GM19395 (cell line): ENCODE measurements around the gene CUX1.
"Not testable (repeated sequence)": the region's sequence is repeated elsewhere in the genome, so short reads cannot be mapped to it uniquely, and the experiment has no call there.

Experiments used
- ATAC-seq: cut with Tn5 transposase; IDR thresholded peaks from one replicate; pipeline ENCODE4 v1.9.1; 2021; ENCODE audit warnings: mild to moderate bottlenecking, moderate library complexity; ENCODE audit not compliant: unreplicated experiment

Gene CUX1

GRCh38 chr7:102223184-102223583, 405.8 kb downstream of the CUX1 start:
- ATAC-seq = no peak

GRCh38 chr7:102225025-102225424, 407.6 kb downstream of the CUX1 start:
- no peak for ATAC-seq

DNA sequence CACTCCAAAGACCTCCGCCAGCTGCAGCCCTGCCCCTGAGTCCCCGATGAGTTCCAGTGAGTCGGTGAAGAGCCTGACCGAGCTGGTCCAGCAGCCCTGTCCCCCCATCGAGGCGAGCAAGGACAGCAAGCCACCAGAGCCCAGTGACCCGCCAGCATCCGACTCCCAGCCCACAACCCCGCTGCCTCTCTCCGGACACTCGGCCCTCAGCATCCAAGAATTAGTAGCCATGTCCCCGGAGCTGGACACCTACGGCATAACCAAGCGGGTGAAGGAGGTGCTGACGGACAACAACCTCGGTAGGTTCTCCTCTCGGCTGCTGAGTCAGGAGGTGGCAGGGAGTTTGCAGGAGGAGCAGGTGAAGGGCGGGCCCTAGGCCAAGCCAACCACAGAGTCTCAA, 409.9 kb downstream of the CUX1 start:
- no peak for ATAC-seq

- ATAC-seq = no peak
Measured at GRCh38 chr7:102228935-102229334, 411.5 kb downstream of the CUX1 start.

DNA sequence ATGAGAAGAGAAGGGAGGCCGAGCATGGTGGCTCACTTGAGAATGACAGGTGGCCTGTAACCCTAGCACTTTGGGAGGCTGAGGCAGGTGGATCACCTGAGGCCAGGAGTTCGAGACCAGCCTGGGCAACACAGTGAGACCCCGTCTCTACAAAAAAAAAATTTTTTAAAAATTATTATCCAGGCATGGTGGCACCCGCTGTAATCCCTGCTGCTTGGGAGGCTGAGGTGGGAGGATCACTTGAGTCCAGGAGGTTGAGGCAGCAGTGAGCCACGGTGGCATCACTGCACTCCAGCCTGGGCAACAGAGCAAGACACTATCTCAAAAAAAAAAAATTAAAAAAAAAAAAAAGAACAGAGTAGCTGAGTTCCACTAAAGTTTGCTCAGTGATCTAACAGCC, 412.7 kb downstream of the CUX1 start:
- ATAC-seq = not testable (repeated sequence)

DNA sequence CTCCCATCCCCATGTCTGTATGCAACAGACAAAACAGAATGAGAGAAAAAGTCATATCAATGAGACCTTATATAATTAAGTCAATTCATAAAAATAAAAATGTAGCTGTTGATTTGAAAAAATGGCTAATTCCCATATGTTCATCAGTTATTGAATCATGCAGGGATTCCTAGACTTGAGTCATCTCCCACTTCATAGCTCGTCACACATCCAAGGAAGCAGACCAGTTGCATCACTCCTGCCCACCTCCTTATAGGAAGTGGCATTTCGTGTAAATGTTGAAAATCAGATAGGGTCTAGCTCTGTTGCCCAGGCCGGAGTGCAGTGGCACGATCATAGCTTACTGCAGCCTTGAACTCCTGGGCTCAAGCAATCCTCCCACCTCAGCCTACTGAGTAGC, 413.2 kb downstream of the CUX1 start:
- ATAC-seq = no peak

- no peak for ATAC-seq
Measured at GRCh38 chr7:102232611-102233286, 415.3 kb downstream of the CUX1 start.

- no peak for ATAC-seq
Measured at GRCh38 chr7:102234131-102234530, 416.7 kb downstream of the CUX1 start.

- ATAC-seq = no peak
Measured at GRCh38 chr7:102234801-102235550, 417.6 kb downstream of the CUX1 start.

DNA sequence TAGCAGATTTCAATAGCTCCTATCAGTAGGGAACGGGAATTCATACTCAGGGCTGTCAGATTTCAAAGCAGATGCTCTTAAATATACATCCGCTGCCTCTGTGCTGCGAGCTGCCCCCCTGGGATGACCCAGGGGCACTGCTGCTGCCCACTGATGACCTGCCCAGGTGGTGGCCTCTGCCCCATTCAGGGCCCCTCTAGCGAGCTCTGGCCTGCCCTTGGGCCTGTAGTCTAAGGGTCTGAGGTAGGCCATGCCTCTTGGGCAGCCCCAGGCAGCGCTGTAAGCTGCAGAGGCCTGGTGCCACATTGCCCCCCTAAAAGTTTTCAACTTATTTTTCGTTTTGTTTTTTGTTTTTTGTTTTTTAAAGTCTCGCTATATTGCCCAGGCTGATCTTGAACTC, 418.7 kb downstream of the CUX1 start:
- no peak for ATAC-seq

- ATAC-seq = no peak
Measured at GRCh38 chr7:102236592-102237287, 419.3 kb downstream of the CUX1 start.

GRCh38 chr7:102239206-102239820, 421.9 kb downstream of the CUX1 start:
- ATAC-seq = no peak

GRCh38 chr7:102241431-102241830, 424.0 kb downstream of the CUX1 start:
- ATAC-seq = no peak

DNA sequence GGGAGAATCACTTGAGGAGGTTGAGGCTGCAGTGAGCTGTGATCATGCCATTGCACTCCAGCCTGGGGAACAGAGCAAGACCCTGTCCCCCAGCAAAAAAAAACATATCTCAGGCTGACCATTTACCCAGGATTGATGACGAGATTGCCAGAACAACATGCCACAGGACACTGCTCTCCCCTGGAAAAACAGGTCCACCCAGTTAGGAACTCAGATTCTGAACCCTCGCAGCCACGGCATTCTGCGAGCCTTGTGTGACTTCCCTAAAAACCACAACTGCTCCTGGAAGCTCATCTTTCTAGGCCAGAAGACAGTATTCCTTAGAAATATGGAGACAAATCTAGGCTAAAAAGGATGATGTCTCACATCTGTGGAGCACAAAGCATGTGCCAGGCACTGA, 427.2 kb downstream of the CUX1 start:
- ATAC-seq = no peak

DNA sequence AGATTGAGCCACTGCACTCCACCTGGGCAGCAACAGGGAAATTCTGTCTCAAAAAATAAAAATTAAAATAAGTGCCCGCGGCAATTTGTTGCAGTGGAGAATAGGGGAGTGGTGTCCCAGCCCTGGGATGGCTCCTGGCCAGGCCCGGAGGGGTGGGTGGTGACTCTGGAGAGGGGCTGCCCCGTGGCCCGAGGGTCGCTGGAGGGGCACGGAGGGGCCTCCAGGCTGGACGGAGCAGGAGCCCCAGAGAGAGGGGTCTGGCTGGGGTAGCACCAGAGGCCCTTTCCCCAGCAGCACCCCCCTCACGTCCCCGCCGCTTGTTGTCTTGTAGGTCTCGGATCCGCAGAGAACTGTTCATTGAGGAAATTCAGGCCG, 430.6 kb downstream of the CUX1 start:
- no peak for ATAC-seq

DNA sequence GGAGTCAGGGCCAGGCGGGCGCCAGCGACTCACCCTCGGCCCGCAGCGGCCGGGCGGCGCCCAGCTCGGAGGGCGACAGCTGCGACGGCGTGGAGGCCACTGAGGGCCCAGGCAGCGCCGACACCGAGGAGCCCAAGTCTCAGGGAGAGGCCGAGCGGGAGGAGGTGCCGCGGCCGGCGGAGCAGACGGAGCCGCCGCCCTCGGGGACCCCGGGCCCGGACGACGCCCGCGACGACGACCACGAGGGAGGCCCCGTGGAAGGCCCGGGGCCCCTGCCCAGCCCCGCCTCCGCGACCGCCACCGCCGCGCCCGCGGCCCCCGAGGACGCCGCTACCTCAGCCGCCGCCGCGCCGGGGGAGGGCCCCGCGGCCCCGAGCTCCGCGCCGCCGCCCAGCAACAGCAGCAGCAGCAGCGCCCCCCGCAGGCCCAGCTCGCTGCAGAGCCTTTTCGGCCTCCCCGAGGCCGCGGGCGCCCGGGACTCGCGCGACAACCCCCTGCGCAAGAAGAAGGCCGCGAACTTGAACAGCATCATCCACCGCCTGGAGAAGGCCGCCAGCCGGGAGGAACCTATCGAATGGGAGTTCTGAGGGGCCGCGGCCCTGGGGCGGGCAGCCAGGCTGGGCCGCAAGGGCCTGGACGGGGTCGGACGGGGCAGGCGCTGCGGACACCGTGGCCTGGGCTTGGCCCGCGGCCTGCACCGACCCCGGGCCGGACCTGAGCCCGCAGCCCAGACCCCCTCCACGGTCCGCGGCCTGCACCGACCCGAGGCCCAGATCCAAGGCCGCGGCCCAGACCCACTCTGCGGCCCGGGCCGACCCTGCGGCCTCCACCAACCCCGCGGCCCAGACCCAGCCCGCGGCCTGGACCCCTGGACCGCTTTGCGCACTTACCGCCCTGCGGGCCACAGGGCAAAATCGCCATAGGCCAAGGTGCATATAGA, 431.3 kb downstream of the CUX1 start:
- ATAC-seq = no peak

- no peak for ATAC-seq
Measured at GRCh38 chr7:102251531-102252365, 434.3 kb downstream of the CUX1 start.

- no peak for ATAC-seq
Measured at GRCh38 chr7:102252366-102252982, 435.0 kb downstream of the CUX1 start.
